GM19452 (cell line): Measurements from ENCODE around the gene DMXL2.
"Not testable (repeated sequence)": the region's sequence is repeated elsewhere in the genome, so short reads cannot be mapped to it uniquely, and the experiment has no call there.

Experiments
- ATAC-seq: cut with Tn5 transposase; IDR thresholded peaks from one replicate; pipeline ENCODE4 v1.9.1; 2021; ENCODE audit not compliant: unreplicated experiment

The DMXL2 gene

GRCh38 chr15:51425517-51426040 lies 197.0 kb downstream of the DMXL2 start:
- ATAC-seq, result no peak

DNA sequence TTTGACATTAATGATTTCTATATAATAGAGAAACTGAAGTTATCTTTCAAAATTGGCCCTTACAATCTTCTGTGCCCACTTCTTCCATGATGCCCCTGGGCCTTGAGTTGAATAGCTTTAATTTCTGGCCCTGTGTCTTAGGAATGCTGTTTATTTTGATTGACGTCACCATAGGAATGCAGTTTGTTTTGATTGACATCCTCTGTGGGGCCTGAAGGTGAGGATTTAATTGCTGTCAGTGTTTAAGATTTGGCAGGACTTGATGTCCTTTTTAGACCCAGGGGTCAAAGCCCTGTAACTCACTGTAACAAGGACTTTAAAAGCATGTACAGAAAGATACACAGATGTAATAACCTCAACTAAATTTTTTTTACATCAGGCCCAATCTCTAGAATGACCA lies 197.8 kb downstream of the DMXL2 start:
- no peak for ATAC-seq

- not testable (repeated sequence) for ATAC-seq
Observed at GRCh38 chr15:51423040-51423439, 199.5 kb downstream of the DMXL2 start.

DNA sequence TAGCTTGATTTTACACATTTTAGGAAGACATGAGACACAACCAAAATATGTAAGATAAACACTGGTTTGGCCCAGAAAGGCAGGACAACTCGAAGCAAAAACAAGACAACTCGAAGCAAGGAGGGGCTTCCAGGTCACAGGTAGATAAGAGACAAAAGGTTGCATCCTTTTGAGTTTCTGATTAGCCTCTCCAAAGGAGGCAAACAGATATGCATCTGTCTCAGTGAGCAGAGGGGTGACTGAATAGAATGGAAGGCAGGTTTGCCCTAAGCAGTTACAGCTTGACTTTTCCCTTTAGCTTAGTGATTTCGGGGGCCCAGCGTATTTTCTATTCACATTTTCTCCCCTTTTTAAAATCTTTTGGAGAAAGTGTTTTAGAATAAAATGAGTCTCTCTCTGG lies 206.4 kb downstream of the DMXL2 start:
- ATAC-seq, result no peak

GRCh38 chr15:51414256-51414860 lies 208.2 kb downstream of the DMXL2 start:
- ATAC-seq, result no peak

- no peak for ATAC-seq
Observed at GRCh38 chr15:51405693-51406523, 216.7 kb downstream of the DMXL2 start.

DNA sequence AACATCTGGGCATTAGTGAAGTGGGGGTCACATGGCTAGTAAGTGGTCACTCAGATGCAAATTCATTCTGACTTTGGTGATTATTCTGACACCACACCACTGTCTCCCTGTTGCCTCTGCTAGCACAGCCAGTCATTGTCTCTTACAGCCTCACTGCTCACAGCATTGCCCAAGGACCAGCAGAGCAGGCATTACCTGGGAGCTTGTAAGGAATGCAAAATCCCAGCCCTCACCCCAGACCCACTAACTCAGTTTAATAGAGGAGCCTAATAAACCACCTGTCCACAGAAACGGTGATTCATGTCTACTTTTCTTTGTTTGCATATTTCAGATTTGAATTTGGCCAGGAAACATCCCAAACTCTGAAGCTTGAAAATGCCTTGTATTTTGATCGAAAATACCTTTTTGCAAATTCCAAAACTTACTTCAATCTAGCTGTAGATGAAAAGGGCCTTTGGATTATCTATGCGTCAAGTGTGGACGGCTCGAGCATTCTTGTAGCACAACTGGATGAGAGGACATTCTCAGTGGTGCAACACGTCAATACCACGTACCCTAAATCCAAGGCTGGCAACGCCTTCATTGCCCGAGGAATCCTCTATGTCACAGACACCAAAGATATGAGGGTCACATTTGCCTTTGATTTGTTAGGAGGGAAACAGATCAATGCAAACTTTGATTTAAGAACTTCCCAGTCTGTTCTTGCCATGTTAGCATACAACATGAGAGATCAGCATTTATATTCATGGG lies 218.4 kb downstream of the DMXL2 start:
- no peak for ATAC-seq

DNA sequence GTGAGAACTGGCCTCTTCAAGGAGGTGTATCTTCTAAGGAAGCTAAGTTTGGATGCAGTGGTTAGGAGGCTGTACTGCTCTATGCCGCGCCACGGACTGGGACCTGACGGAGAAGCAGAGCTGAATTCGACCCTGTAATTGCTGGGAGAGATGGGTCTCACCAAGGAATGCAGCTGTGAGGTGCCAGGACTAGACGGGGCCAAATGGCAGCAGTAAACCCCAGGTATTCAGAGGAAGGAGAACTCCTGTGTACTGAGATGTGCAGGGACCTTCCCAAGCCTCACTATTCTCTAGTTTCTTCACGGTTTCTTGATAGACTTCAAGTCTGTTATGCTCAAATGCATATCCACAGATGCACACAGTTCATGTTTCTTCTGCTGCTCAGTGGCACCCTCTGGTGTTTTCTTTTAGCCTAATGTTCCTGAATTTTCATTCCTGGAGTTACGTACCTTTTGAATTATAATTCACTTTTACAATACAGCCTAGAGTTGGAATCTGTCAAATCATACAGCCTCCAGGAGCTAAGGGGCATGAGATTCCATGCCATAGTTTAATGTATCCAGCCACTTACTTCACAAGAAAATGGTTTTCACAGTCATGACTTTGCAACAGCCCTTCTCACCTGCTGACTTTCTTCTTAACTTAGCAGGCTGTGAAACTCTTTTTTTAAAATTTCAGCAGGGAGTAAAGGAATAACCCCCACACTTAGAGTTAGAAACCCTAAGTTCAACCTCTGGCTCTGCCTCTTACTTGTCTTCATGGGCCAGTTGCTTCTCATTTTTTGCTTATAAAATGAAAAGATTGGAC lies 219.3 kb downstream of the DMXL2 start:
- ATAC-seq, result no peak

GRCh38 chr15:51401872-51402517 lies 220.6 kb downstream of the DMXL2 start:
- no peak for ATAC-seq

GRCh38 chr15:51401051-51401780 lies 221.4 kb downstream of the DMXL2 start:
- no peak for ATAC-seq

DNA sequence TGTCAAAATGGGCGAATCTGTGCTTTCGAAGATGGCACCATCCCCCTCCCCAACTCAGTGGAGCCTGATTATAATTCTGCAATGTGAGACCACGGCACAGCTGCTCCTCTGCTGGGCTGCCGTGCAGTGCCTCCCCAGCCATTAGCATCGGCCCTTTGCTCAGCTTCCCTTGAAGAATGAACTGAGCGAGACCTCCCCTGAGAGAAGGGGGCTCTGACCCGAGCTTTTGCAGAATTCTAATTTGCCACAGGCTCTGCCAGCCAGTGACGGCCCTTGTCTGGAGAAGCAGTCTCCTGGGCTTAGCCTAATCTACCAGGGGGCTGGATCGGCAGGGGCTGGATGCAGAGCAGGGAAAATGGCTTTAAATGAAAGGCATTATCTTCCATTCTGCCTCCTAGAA lies 223.9 kb downstream of the DMXL2 start:
- ATAC-seq, result no peak
